Fibroblast of pulmonary artery (primary cell): ENCODE data around the gene JAKMIP2.

Experiments used
- DNase-seq: peaks from one replicate; pipeline ENCODE4 v3.0.0-alpha.2; 2010; ENCODE audit warnings: low read depth
- H3K4me3 ChIP-seq: replicated peaks from 2 replicates; pipeline ENCODE4 v1.5.1; 2011; ENCODE audit warnings: low read depth, mild to moderate bottlenecking, control low read depth, low read length, moderate library complexity
- CTCF ChIP-seq: IDR thresholded peaks from 2 replicates; pipeline ENCODE4 v1.5.1; 2011; ENCODE audit warnings: mild to moderate bottlenecking, control low read depth, low read length, inconsistent platforms; ENCODE audit errors: missing control alignments

Gene JAKMIP2

GRCh38 chr5:147754372-147755122, 28.0 kb downstream of the JAKMIP2 start:
- no peak for DNase-seq
- no peak for TF ChIP-seq CTCF
- H3K4me3 ChIP-seq: no peak overlapping the region

GRCh38 chr5:147753765-147754164, 28.8 kb downstream of the JAKMIP2 start:
- no peak for TF ChIP-seq CTCF
- no peak overlapping the region for H3K4me3 ChIP-seq
- no peak for DNase-seq

GRCh38 chr5:147752666-147753290, 29.8 kb downstream of the JAKMIP2 start:
- TF ChIP-seq CTCF: no peak
- H3K4me3 ChIP-seq: no peak overlapping the region
- no peak for DNase-seq

- no peak for DNase-seq
- no peak for TF ChIP-seq CTCF
- no peak overlapping the region for H3K4me3 ChIP-seq
Measured at GRCh38 chr5:147752033-147752432, 30.5 kb downstream of the JAKMIP2 start.

GRCh38 chr5:147751156-147751830, 31.2 kb downstream of the JAKMIP2 start:
- TF ChIP-seq CTCF: no peak
- no peak overlapping the region for H3K4me3 ChIP-seq
- no peak for DNase-seq

- H3K4me3 ChIP-seq: no peak overlapping the region
- TF ChIP-seq CTCF: no peak
- no peak for DNase-seq
Measured at GRCh38 chr5:147750065-147750464, 32.5 kb downstream of the JAKMIP2 start.
